ENCODE data around the gene ALKAL2. TPM values are rescaled to one million over a fixed set of nuclear protein-coding genes. Genes with fewer than 3 reads are reported as not detected.
"Not testable (repeated sequence)": the region's sequence is repeated elsewhere in the genome, so short reads cannot be mapped to it uniquely, and the experiment has no call there.

ALKAL2 gene, protein sequence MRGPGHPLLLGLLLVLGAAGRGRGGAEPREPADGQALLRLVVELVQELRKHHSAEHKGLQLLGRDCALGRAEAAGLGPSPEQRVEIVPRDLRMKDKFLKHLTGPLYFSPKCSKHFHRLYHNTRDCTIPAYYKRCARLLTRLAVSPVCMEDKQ
- polyA plus RNA-seq (2013, experiment 1 of 2; ENCODE audit: insufficient read length): not detected
- polyA plus RNA-seq (2013, experiment 2 of 2; ENCODE audit: insufficient read length): 0.25 TPM

DNA sequence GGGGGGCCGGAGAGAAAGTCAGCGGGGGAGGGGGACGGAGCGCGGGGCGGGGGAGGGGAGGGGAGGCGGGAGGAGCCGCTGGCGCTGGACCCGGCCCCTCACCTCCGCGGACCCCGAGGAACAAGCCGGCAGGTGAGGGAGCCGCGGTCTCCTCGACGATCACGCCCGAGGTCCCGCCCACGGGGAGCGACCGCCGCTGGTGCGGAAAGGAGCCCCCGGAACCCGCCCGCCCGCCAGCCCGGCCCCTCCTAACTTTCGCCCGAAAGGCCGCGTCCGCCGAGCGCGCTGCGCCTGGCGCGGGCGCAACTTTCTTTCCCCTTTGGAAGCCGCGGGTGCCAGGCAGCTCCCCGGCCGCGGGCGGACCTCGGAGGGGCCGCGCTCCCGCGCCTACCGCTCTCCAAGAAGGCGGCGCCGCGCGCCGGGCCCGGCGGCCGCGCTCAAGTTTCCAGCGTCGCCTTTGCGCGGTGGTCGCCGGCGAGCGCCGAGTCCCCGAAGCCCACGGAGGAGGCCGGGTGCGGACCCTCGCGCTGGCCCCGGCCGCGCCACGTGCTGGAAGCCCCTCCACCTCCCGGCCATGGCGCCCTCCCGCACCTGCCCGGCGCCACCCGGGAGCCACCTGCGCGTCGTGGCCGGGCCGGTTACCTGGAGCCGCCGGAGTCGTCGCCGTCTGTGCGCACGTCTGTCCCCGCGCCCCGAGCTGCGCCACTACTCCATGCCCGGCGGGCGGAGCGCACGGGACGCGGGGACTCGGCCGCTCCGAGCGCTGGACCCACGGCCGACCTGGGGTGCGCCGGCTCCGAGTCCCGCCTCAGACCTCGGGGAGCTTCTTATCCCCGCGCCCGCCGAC is at the start of gene ALKAL2:
ALKAL2 (minus strand) TSS at position 181 of the 847 bp plus-strand sequence. CDS start 256 bp downstream, outside the sequence.
- no peak for DNase-seq

DNA sequence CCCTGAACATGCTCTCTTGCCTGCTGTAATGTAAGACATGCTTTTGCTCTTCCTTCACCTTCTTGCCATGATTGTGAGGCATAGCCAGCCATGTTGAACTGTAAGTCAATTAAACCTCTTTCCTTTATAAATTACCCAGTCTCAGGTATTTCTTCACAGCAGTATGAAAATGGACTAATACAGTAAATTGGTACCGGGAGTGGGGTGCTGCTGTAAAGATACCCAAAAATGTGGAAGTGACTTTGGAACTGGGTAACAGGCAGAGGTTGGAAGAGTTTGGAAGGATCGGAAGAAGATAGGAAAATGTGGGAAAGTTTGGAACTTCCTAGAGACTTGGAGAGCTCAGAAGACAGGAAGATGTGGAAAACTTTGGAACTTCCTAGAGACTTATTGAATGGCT is 49.1 kb upstream of the ALKAL2 start:
- DNase-seq: not testable (repeated sequence)

DNA sequence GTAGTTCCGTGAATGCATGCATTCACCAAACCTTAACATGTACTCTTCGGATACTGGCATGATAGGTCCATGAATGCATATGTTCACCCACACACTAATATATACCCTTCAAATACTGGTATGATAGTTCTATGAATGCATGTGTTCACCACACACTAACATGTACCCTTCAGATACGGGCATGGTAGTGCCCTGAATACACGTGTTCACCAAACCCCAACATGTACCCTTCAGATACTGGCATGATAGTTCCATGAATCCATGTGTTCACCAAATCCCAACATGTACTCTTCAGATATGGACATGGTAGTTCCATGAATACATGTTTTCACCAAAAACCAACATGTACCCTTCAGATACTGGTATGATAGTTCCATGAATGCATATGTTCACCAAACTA is 48.5 kb upstream of the ALKAL2 start:
- no peak for DNase-seq

DNA sequence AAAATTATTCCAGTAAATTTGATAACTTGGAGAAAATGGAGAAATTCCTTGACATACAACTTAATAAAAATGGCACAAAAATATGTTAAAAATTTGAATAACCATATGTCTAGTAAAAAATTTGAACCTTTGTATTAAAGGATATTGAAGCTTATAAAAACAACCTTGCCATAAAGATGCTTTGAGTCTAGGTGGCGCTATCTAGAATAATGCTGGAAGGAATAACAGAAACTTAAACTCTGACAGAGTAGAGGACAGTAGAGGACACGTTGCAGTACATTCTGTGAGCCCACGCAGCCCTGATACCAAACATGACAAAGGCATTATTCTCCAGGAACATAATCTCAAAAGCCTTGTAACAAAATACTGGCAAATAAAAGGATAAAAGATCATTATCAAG is 44.7 kb upstream of the ALKAL2 start:
- DNase-seq: no peak

DNA sequence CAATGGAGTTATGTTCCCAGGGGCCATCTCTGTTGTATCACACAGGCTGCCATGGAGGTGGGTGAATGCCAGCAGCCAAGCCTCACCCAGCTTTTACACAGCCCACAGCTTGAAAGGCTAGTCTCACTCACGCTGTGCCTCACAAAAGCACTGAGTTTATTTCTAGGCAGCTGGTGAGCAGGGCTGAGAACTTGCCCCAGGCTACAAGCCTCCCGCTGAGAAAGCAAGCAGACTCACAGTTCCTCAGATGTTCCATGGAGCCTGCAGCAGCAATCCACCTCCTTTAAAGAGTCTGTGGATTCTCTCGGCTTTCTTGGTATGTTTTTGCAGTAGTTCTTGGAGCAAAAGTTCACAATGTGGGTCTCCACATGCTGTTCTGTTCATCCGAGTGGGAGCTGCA is 40.9 kb upstream of the ALKAL2 start:
- peak; percentile 20 for DNase-seq

DNA sequence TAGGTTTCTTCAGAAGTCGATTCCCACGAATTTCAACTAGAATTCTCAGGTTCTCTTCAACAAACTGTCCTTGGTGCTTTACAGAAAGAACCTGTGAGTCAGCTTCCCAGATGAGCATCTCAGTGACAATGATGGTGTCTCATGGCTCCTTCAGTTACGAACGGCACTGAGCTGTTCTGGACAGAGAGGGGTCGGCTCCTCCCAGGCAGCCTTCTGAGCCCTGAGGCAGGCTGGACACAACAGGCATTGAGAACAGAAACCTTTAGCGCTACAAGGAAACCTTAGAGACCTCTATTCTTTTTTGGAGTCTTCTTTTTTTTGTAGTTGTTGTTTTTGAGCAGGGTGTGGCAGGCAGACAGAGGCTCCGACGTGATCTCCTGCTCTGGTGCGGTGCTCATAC is 35.1 kb upstream of the ALKAL2 start:
- no peak for DNase-seq

DNA sequence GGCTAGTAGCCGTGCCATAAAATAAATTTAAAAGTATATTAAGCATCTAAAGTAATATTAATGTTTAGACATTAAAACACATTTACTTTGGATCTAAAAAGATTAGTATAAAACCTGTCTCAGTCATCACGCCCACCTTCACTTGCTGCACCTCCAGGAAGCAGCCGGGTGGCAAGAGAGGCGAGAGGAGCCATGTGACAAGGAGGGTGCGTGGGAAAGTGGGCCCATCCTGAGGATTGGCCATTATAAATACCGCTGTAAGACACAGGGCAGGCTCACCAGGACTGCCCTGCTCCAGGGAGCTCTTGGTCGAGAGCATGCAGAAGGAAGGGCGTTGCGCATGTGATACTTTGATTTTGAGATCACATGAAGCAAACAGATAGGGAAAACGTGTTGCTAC is 34.4 kb upstream of the ALKAL2 start:
- DNase-seq: no peak

DNA sequence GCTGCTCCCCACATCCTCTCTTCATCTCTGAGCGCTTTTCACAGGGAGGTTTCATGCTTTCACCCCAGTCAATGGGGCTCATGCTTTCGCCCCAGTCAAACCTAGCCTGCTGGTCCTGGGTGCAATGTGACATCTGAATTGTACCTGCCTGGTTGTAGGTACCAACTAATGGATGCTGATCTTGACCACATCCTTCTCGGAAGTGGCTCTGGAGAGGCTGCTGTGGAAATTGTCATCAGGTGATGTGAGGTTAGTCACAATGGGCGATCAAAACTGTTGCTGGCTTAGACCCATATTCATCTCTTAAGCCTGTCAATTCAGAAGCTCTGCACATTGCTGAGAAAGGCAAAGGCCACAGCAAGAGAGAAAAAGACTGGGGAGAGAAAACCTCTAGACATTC is 32.7 kb upstream of the ALKAL2 start:
- DNase-seq: no peak

DNA sequence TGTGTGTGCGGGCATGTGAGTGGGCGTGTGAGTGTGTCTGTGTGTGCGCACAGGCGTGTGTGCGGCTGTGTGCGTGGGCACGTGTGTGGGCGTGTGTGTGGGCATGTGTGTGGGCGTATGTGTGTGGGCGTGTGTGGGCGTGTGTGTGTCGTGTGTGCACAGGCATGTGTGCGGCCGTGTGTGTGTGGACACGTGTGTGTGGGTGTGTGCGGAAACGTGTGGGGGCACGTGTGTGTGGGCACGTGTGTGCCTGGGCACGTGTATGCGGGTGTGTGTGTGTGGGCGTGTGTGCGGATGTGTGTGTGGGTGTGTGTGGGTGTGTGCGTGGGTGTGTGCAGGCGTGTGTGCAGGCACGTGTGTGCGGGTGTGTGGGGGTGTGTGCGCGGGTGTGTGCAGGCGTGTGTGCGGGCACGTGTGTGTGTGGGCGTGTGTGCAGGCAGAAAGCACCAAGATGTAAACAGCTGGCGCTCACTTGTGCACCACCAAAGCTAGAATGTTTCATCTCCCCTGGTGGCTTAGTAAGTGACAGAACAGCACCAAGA is 31.2 kb upstream of the ALKAL2 start:
- DNase-seq: no peak

DNA sequence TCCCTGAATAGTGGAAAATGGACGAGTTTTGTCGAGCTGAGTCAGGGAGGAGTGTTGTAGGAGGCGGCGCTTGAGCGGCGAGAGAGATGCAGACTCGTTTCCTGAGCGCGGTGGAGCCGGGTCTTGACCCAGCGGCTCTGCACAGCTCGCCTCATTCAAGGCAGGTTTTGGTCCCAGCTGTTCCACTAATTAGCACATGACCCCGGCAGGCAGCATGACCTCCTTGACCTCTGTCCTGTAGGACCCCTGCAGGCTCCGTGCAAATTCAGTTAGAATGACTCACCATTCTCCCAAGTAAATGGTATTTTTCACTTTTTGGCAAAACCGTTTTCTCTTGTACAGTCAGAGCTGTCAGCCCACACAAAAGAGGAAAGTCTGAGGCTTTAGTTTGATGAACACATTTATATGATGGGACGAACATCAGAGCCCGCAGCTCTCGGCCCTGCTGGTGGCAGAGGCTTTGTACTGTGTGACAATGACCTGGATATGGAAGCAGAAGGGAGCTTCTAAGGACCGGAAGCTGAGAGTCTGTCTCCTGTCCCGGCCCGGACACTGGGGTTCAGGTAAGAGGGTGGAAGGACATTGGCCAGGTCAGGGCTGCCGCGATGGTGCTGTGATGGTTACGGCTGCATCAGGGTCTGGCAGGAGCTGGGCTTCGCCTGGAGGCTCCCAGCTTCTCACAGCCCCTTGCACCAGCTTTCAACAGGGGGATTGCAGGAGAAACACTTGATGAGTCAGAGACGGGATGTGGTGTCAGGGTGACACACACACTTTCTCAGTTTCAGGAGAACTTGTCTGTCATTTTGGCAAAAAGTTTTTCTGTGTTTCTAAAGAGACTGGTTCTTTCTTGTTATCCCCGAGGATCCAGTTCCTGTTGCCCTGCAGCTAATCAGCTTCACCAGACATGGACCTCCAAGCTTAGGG is 29.9 kb upstream of the ALKAL2 start:
- peak; percentile 78 for DNase-seq

DNA sequence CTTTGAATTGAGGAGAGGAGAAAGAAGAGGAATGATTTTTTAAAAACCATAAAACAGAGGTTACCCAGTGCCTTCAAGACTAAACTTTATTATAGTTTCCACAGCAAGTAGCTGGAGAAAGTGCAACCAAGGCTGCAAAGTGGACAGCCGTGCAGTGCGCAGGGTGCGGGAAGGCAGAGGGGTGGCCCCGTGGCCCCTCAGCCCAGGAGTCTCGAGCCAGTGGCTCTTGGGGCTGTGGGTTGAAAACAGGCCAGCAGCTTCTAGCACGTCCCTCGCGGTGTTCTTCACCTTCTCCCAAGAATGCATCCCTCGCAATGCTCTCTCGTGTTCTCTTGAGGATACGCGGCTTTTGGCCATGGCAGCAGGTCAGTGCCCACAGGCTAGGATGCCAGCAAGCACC is 28.5 kb upstream of the ALKAL2 start:
- no peak for DNase-seq

DNA sequence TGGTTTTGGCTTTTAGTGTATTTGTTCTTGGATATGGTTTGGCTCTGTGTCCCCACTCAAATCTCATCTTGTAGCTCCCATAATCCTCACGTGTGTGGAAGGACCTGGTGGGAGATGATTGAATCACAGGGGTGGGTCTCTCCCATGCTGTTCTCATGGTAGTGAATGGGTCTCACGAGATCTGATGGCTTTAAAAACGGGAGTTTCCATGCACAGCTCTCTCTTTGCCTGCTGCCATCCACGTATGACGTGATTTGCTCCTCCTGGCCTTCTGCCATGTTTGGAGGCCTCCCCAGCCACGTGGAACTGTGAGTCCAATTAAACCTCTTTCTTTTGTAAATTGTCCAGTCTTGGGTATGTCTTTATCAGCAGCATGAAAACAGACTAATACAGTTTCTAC is 28.0 kb upstream of the ALKAL2 start:
- not testable (repeated sequence) for DNase-seq

DNA sequence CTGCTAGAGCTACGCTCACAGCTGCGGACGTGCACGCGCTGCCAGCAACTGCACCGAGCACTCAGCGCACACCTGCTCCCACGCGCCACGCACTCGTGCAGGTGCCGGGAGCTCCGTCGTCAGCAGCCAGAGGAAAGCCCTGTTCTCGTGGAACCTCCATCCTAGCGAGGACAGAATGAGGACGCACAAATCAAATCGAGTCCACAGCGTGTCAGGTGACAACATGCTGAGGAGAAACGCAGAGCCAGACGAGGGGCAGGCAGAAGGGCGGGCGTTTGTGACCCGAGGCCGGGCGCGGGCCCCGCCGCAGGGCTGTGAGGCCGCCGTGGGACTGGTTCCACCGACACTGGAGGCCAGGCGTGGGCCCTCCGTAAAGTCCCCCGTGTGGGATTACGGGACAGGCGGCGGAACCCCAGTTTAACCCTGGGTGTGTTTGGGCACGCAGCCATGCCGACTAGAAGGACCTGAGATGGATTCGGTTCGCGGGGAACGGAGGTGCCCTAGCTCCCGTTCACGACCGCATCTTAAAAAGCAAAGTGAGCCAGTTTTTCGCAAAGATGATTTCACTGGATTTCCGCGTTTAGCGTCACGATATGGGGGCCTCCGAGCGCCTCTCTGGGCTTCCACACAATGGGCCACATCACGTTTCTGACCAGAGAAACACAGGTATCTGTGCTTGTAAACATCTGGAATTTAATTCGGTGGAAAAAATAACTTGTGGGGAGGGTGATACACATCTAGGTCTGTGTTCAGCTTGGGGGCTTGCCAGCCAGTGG is 26.9 kb upstream of the ALKAL2 start:
- no peak for DNase-seq

DNA sequence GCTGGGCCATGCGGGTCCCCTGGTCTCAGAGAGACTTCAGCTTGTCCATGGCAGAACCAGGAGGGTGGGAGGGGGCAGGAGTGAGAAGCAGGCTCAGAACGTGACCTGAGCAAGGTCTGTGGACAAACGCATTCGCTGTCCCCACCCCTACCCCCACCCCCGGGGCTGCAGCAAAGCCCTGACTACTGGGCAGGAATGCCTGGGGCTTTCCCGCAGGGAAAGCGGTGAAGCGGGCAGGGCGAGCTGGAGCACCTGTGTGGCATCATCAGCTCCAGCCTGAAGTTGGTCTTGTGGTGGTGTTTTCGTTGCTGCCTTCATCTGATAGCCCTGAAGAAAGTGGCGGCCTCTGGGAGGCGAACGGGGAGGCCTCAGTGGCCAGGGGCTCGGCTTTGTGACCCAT is 26.1 kb upstream of the ALKAL2 start:
- no peak for DNase-seq

DNA sequence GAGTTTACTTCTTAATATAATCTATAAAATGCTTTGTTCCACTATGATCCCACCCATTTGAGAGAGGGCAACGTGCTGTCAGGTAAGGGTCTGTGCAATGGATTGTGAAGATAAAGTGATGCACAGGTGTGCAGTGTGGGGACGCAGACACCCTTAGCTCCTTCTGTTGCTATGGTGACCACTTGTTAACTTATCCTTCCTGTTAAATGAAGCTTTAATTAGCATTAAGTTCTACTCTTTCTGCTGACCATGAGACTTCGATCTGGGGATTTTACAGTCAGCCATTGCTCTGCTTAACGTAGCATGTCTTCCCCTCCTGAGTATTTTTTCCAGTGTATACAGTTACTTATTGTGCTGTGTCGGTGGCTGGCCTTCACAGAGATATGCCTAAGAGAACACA is 23.1 kb upstream of the ALKAL2 start:
- no peak for DNase-seq

DNA sequence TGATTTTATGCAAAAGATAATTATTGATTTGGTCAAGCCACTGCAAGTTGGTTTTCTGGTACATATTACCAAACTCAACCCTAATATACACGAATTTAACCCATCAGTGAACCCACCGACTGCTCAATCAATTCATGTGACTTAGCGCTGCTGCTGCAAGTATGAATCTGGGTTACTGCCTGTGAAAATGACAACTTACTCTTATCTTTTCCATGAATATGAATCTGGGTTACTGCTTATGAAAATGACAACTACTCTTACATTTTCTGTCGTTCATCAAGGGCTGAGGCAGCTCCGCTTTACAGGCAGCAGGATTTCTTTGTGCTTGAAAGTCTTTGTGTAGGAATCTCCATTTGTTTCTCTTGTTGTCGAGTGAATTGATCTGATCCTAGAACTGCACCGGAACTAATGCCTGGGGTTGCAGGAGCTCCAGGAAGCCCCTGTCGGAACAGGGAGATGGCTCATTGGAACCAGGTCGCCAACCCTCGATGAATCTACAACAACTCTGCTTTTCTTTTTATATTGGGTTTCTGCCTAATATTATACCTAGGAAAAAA is 22.1 kb upstream of the ALKAL2 start:
- DNase-seq: no peak

DNA sequence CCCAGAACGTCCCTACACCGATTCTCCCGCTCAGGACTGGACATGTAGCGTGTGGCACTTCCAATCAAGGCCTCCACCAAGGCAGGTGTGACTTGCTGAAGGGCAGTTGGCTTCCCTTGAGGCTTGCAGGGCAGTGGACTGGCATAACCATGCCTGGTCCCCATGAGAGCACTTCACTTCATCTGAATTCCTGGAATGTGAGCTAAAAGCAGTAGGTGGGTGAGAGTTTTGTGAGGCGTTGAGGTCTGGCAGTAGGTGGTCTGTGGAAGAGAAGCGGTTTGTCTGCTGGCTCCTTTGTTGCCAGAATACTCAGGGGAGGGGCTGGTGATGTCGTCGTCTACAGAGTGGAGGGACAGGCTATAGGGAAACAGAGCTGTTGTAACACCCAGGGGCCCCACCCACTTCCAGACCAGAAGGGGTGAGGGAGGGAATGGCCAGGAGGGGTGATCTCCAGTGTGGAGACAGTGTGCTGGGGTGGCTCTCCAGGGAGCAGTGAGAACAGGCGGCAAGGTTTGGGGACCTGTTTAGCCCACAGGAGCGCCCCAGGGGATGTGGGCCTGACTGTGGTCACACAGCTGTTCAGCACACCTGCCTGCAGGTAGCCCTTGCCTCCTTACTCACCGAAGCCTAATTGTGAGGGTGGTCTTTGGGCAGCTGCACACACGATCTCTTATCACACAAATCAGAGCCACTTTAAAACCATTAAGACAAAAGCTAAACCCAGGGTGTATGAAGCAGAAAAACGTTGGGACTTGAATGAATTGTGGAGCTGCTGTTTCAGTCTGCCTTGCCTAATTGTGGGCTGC is 21.5 kb upstream of the ALKAL2 start:
- no peak for DNase-seq

DNA sequence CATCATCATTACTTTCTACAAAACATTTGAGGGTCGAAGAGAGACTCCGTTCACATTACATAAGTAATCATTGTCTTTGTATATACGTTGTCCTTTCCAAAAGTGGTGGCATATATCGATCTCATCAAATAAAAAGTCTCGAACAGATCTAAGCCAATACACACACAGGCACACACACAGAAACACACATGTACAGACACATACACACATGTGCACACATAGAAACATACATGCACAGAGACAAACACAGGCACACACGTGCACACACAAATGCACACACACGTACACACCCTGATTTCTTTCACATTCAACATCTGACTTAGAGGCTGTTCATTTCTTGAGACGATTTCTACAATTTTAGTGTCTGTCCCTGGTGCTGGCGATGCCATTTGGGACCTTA is 17.5 kb upstream of the ALKAL2 start:
- DNase-seq: no peak

DNA sequence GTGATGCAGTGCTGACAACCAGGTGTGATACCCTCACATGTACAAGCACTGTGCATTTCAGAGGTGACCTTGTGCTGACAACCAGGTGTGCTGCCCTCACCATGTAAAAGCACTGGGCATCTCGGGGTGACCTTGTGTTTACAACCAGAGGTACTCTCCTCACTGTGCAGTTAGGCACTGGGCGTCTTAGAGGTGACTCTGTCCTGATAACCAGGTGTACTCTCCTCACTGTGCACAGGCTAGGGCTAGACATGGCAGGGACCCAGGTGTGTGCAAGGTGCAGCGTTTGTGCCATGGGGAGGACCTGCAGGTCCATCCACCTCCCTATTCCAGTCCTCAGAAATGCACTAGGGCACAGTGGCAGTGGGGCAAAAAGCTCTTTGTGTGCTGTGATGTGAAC is 8.5 kb upstream of the ALKAL2 start:
- DNase-seq: no peak

DNA sequence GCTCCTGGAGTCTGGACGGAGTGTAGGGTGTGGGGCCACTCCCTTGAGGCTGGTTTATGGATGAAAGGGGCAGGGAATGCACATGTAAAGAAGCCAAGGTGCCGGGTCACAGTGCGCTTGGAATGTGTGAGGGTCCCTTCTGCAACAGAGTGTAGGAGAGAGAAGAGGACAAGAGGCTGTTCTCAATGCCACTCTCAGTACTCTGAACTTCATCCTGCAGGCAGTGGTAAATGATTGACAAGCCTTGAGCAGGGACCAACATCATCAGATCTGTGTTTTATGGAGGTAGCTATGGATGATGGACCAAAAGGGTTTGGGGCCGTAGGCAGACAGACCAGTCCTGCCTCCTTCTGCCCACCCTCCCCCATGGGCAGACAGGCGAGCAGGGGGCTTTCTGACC is 7.2 kb upstream of the ALKAL2 start:
- no peak for DNase-seq

All from fibroblast of skin of scalp (primary cell).